Measurements from ENCODE around the gene CD9. TPM values are rescaled to one million over a fixed set of nuclear protein-coding genes. Genes with fewer than 3 reads are reported as not detected.

The CD9 gene
- total and polyA plus RNA-seq, 2 donors (not counting 1 experiment from before 2014, with no cell fraction given): 7.2 to 12.8 TPM

- Histone ChIP-seq H3K9ac (ENCODE audit: low read length) (no peak overlapping the region), H3K79me2 (ENCODE audit: control insufficient read depth, insufficient read depth, low read length) (no peaks in the 10 kb centered on the region), H3K27me3 (replicated peaks in 1 of 4; ENCODE audit: control extremely low read depth in 1 of 4, control insufficient read depth in 3 of 4, insufficient read depth in 4 of 4, low read length in 3 of 4) (no peaks in the 10 kb centered on the region), H4K20me1 (ENCODE audit: control insufficient read depth, insufficient read depth, low read length, poor library complexity, severe bottlenecking) (no peaks in the 10 kb centered on the region), H3K4me3 (ENCODE audit: control extremely low read depth in 1 of 5, extremely low read depth in 1 of 5, insufficient read depth in 1 of 5, low read depth in 2 of 5, low read length in 4 of 5) (peak overlapping the region in 1 of 5 experiments; percentile 1), H2AFZ (ENCODE audit: insufficient read depth, low read depth, low read length, poor library complexity, severe bottlenecking) (peak overlapping the region; percentile 36), H3K4me1 (ENCODE audit: control insufficient read depth in 2 of 2, insufficient read depth in 2 of 2, low read length in 2 of 2) (peaks cover 15 to 17% of the 10 kb centered on the region in 2 donors), H3K36me3 (replicated peaks in 1 of 2; ENCODE audit: control extremely low read depth in 1 of 2, control insufficient read depth in 1 of 2, extremely low read depth in 1 of 2, insufficient read depth in 2 of 2, low read length in 1 of 2) (no peaks in the 10 kb centered on the region), H3K27ac (ENCODE audit: low read length in 2 of 2) (peak overlapping the region; percentile 48 to 57), H3K9me3 (ENCODE audit: control extremely low read depth in 1 of 3, control insufficient read depth in 2 of 3, insufficient read depth in 1 of 3, low read length in 2 of 3) (peaks cover 0 to 7% (median 0%) of the 10 kb centered on the region in 3 donors), H3K4me2 (replicated peaks; ENCODE audit: low read depth, low read length, poor library complexity, severe bottlenecking) (peak overlapping the region; percentile 31)
- Mint-ChIP-seq H3K4me1 (peaks cover 16% of the 10 kb centered on the region), H3K4me3 (peak overlapping the region; percentile 57), H3K27me3 (peaks cover under 1% of the 10 kb centered on the region), H3K27ac (peak overlapping the region; percentile 78), H3K9me3 (ENCODE audit: insufficient read depth) (no peaks in the 10 kb centered on the region)
- WGBS (ENCODE audit: insufficient coverage): 24% methylated on average over 15 of the region's 17 CpGs
- DNase-seq (peak; percentile 71), ATAC-seq (ENCODE audit: low read depth) (peak; percentile 75)
- ChIA-PET POLR2A (no interaction called here), CTCF (interaction anchor here (0.6 kb wide), 1 partner anchor 94 kb away, joined by 3 read pairs; no protein-coding TSS in a partner anchor)
- intact Hi-C loops (cut with micrococcal nuclease): no loop called here
- TF ChIP-seq, protein P1, sequence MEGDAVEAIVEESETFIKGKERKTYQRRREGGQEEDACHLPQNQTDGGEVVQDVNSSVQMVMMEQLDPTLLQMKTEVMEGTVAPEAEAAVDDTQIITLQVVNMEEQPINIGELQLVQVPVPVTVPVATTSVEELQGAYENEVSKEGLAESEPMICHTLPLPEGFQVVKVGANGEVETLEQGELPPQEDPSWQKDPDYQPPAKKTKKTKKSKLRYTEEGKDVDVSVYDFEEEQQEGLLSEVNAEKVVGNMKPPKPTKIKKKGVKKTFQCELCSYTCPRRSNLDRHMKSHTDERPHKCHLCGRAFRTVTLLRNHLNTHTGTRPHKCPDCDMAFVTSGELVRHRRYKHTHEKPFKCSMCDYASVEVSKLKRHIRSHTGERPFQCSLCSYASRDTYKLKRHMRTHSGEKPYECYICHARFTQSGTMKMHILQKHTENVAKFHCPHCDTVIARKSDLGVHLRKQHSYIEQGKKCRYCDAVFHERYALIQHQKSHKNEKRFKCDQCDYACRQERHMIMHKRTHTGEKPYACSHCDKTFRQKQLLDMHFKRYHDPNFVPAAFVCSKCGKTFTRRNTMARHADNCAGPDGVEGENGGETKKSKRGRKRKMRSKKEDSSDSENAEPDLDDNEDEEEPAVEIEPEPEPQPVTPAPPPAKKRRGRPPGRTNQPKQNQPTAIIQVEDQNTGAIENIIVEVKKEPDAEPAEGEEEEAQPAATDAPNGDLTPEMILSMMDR (IDR thresholded peaks at IDR 0.05): no peak
- no peak for TF ChIP-seq EZH2 (IDR thresholded peaks at IDR 0.05; ENCODE audit: borderline replicate concordance, insufficient read depth, low read depth, low read length, poor library complexity, severe bottlenecking)
Observed at GRCh38 chr12:6167327-6168280, 32.6 kb upstream of the CD9 start.

Measured in B cell (primary cell).